Stimulated activated naive CD4-positive, alpha-beta T cell (primary cell): Measurements from ENCODE around the gene CFAP77.

ENCODE experiments used
- DNase-seq, 6 experiments: peaks; one replicate each; lab custom pipeline; 2025; lab: John Stamatoyannopoulos, UW

The CFAP77 gene

GRCh38 chr9:132596200-132596599 lies 186.2 kb downstream of the CFAP77 start:
- no peak for DNase-seq

- DNase-seq = no peak
These were observed 187.2 kb downstream of the CFAP77 start for GRCh38 chr9:132597073-132597775.

GRCh38 chr9:132600326-132600984 lies 190.4 kb downstream of the CFAP77 start:
- DNase-seq = no peak

GRCh38 chr9:132602207-132602606 lies 192.2 kb downstream of the CFAP77 start:
- no peak for DNase-seq

GRCh38 chr9:132605387-132605786 lies 195.4 kb downstream of the CFAP77 start:
- DNase-seq = no peak

GRCh38 chr9:132606066-132606465 lies 196.1 kb downstream of the CFAP77 start:
- DNase-seq = no peak

GRCh38 chr9:132609184-132609583 lies 199.2 kb downstream of the CFAP77 start:
- no peak for DNase-seq

- DNase-seq = no peak
These were observed 199.8 kb downstream of the CFAP77 start for GRCh38 chr9:132609829-132610228.

- no peak for DNase-seq
These were observed 200.7 kb downstream of the CFAP77 start for GRCh38 chr9:132610661-132611060.

GRCh38 chr9:132614324-132614723 lies 204.3 kb downstream of the CFAP77 start:
- no peak for DNase-seq

- no peak for DNase-seq
These were observed 205.8 kb downstream of the CFAP77 start for GRCh38 chr9:132615774-132616173.

GRCh38 chr9:132616725-132617124 lies 206.7 kb downstream of the CFAP77 start:
- no peak for DNase-seq

- no peak for DNase-seq
These were observed 212.1 kb downstream of the CFAP77 start for GRCh38 chr9:132622159-132622558.
